Measurements from ENCODE around the gene NOS2.
"Not testable (repeated sequence)": the region's sequence is repeated elsewhere in the genome, so short reads cannot be mapped to it uniquely, and the experiment has no call there.

Gene NOS2

GRCh38 chr17:27800522-27800921 lies at the start of gene NOS2:
Gene NOS2 (minus strand): TSS chr17:27800529. CDS start chr17:27798809, 1,720 bp downstream.
- in situ Hi-C loops (cut with MboI; ENCODE audit: low sequenced_read_pairs): no loop called here

- in situ Hi-C loops (cut with MboI; ENCODE audit: low sequenced_read_pairs): no loop called here
These were observed 49.3 kb upstream of the NOS2 start for GRCh38 chr17:27849474-27850185.

- in situ Hi-C loops (cut with MboI; ENCODE audit: low sequenced_read_pairs): no loop called here
These were observed 48.6 kb upstream of the NOS2 start for GRCh38 chr17:27848931-27849330.

GRCh38 chr17:27846808-27847307 lies 46.5 kb upstream of the NOS2 start:
- in situ Hi-C loops (cut with MboI; ENCODE audit: low sequenced_read_pairs): not testable (repeated sequence)

- in situ Hi-C loops (cut with MboI; ENCODE audit: low sequenced_read_pairs): no loop called here
These were observed 45.8 kb upstream of the NOS2 start for GRCh38 chr17:27846042-27846655.

GRCh38 chr17:27845264-27846041 lies 45.1 kb upstream of the NOS2 start:
- in situ Hi-C loops (cut with MboI; ENCODE audit: low sequenced_read_pairs): no loop called here

GRCh38 chr17:27840688-27841087 lies 40.4 kb upstream of the NOS2 start:
- in situ Hi-C loops (cut with MboI; ENCODE audit: low sequenced_read_pairs): no loop called here

GRCh38 chr17:27840406-27840678 lies 40.0 kb upstream of the NOS2 start:
- in situ Hi-C loops (cut with MboI; ENCODE audit: low sequenced_read_pairs): not testable (repeated sequence)

- in situ Hi-C loops (cut with MboI; ENCODE audit: low sequenced_read_pairs): not testable (repeated sequence)
These were observed 39.5 kb upstream of the NOS2 start for GRCh38 chr17:27839571-27840405.

GRCh38 chr17:27838607-27839006 lies 38.3 kb upstream of the NOS2 start:
- in situ Hi-C loops (cut with MboI; ENCODE audit: low sequenced_read_pairs): not testable (repeated sequence)

GRCh38 chr17:27837769-27838168 lies 37.4 kb upstream of the NOS2 start:
- in situ Hi-C loops (cut with MboI; ENCODE audit: low sequenced_read_pairs): not testable (repeated sequence)

- in situ Hi-C loops (cut with MboI; ENCODE audit: low sequenced_read_pairs): no loop called here
These were observed 36.3 kb upstream of the NOS2 start for GRCh38 chr17:27836651-27837050.

- in situ Hi-C loops (cut with MboI; ENCODE audit: low sequenced_read_pairs): no loop called here
These were observed 34.2 kb upstream of the NOS2 start for GRCh38 chr17:27834571-27834970.

GRCh38 chr17:27832831-27833230 lies 32.5 kb upstream of the NOS2 start:
- in situ Hi-C loops (cut with MboI; ENCODE audit: low sequenced_read_pairs): no loop called here

GRCh38 chr17:27829888-27830287 lies 29.6 kb upstream of the NOS2 start:
- in situ Hi-C loops (cut with MboI; ENCODE audit: low sequenced_read_pairs): not testable (repeated sequence)

GRCh38 chr17:27829143-27829711 lies 28.9 kb upstream of the NOS2 start:
- in situ Hi-C loops (cut with MboI; ENCODE audit: low sequenced_read_pairs): not testable (repeated sequence)

- in situ Hi-C loops (cut with MboI; ENCODE audit: low sequenced_read_pairs): no loop called here
These were observed 25.1 kb upstream of the NOS2 start for GRCh38 chr17:27825459-27825858.

- in situ Hi-C loops (cut with MboI; ENCODE audit: low sequenced_read_pairs): no loop called here
These were observed 24.4 kb upstream of the NOS2 start for GRCh38 chr17:27824745-27825144.

GRCh38 chr17:27824176-27824715 lies 23.9 kb upstream of the NOS2 start:
- in situ Hi-C loops (cut with MboI; ENCODE audit: low sequenced_read_pairs): no loop called here

- in situ Hi-C loops (cut with MboI; ENCODE audit: low sequenced_read_pairs): not testable (repeated sequence)
These were observed 21.8 kb upstream of the NOS2 start for GRCh38 chr17:27822108-27822507.
